Vagina (tissue), 2 donors: ENCODE results near the gene AMHR2. TPM values are rescaled to one million over a fixed set of nuclear protein-coding genes. Genes with fewer than 3 reads are reported as not detected.

Experiments used
- DNase-seq, 2 donors: peaks; one replicate each; pipeline ENCODE4 v3.0.0-alpha.2; 2017; ENCODE audit errors: extremely low spot score in 2 of 2
- H3K27ac ChIP-seq: fragments of 200-600 bp; sonication (generic); one replicate; pipeline ENCODE4 v1.5.1; 2019
- H3K27me3 ChIP-seq: fragments of 200-600 bp; sonication (generic); one replicate; pipeline ENCODE4 v1.5.1; 2019
- H3K36me3 ChIP-seq, 2 donors: fragments of 200-600 bp; sonication (generic); one replicate each; pipeline ENCODE4 v1.5.1; 2017 to 2019
- H3K4me1 ChIP-seq: fragments of 200-600 bp; sonication (generic); one replicate; pipeline ENCODE4 v1.5.1; 2019
- H3K4me3 ChIP-seq, 2 donors: fragments of 200-600 bp; sonication (generic); 1 replicate in 1 of 2; 2 replicates in 1 of 2; pipeline ENCODE4 v1.5.1; 2016 to 2019
- H3K9me3 ChIP-seq: fragments of 200-600 bp; sonication (generic); one replicate; pipeline ENCODE4 v1.5.1; 2019
- POLR2A ChIP-seq, 2 donors: fragments of 450-650 bp; IDR thresholded peaks; one replicate each; pipeline ENCODE4 v1.6.1; 2017; ENCODE audit warnings: antibody characterized with exemption in 2 of 2, mild to moderate bottlenecking in 2 of 2, moderate library complexity in 2 of 2
- POLR2AphosphoS5 ChIP-seq, 2 donors: sonication (generic); formaldehyde crosslinking; IDR thresholded peaks; one replicate each; pipeline ENCODE4 v1.9.0; 2017; ENCODE audit warnings: antibody characterized with exemption in 2 of 2, mild to moderate bottlenecking in 2 of 2, low read depth in 1 of 2; ENCODE audit not compliant: insufficient read depth in 1 of 2
- intact Hi-C: fragments of 100-400 bp; cut with DNase I; formaldehyde crosslinking; loops from one replicate; pipeline ENCODE4 v1.15.1; 2023
- total RNA-seq: library from RNA; depleted of rRNA; stranded (reverse); fragments of >200 nt; gene quantifications from one replicate; pipeline ENCODE4 v1.2.3, GENCODE V29; 2016
- TF ChIP-seq, protein P1 (sequence below), 3 experiments: fragments of 450-650 bp in 2 of 3; fragments of 200-600 bp in 1 of 3; sonication (generic) in 1 of 3; IDR thresholded peaks; one replicate each; pipeline ENCODE4 v1.5.1; 2017 to 2019; ENCODE audit warnings: antibody characterized with exemption in 3 of 3, mild to moderate bottlenecking in 2 of 3, moderate library complexity in 2 of 3

Gene AMHR2
- total RNA-seq, 1 donor from 2014 or later = 1.2 TPM

DNA sequence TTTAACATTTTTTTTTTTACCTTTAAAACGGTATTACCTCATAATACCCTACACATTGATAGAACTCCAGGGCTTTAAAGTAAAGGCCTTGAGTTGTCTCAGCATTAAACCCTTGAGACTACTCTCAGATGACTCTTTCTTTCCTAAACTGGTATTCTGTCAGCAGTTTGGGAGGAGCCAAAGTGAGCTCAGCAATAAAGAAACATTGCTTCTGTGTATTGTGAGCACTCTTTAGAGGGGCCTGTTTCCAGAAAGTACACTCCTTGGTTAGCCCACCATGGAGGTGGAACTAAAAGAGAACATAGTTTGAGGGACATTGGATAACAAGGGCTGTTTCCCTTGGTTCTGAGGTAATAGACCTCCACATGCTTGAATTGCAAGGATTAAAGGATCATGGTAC lies 55.2 kb downstream of the AMHR2 start:
- Histone ChIP-seq H3K4me1 (peaks cover 58% of the 10 kb centered on the region), H3K4me3 (no peak overlapping the region), H3K9me3 (no peaks in the 10 kb centered on the region), H3K27me3 (no peaks in the 10 kb centered on the region), H3K36me3 (peaks cover 0 to 96% of the 10 kb centered on the region in 2 donors), H3K27ac (no peak overlapping the region)
- intact Hi-C loops = no loop called here
- TF ChIP-seq POLR2AphosphoS5 (IDR thresholded peaks at IDR 0.05; ENCODE audit: insufficient read depth in 1 of 2, low read depth in 1 of 2) (no peak), POLR2A (IDR thresholded peaks at IDR 0.05) (no peak)
- TF ChIP-seq, protein P1, sequence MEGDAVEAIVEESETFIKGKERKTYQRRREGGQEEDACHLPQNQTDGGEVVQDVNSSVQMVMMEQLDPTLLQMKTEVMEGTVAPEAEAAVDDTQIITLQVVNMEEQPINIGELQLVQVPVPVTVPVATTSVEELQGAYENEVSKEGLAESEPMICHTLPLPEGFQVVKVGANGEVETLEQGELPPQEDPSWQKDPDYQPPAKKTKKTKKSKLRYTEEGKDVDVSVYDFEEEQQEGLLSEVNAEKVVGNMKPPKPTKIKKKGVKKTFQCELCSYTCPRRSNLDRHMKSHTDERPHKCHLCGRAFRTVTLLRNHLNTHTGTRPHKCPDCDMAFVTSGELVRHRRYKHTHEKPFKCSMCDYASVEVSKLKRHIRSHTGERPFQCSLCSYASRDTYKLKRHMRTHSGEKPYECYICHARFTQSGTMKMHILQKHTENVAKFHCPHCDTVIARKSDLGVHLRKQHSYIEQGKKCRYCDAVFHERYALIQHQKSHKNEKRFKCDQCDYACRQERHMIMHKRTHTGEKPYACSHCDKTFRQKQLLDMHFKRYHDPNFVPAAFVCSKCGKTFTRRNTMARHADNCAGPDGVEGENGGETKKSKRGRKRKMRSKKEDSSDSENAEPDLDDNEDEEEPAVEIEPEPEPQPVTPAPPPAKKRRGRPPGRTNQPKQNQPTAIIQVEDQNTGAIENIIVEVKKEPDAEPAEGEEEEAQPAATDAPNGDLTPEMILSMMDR (IDR thresholded peaks at IDR 0.05) = no peak
- no peak for DNase-seq

DNA sequence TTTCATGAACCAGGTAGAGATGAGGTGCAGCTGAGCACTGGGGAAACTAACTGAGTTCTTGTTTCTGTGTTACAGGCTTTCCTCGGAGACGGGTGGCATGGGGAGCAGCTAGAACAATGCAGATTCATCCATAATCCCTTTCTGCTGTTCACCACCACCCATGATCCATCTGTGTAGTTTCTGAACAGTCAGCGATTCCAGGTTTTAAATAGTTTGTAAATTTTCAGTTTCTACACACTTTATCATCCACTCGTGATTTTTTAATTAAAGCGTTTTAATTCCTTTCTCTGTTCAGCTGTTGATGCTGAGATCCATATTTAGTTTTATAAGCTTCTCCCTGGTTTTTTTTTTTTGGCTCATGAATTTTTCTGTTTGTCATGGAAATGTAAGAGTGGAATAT lies 55.7 kb downstream of the AMHR2 start:
- DNase-seq = no peak
- Histone ChIP-seq H3K27ac (no peak overlapping the region), H3K36me3 (peaks cover 0 to 91% of the 10 kb centered on the region in 2 donors), H3K4me3 (no peak overlapping the region), H3K4me1 (peaks cover 58% of the 10 kb centered on the region), H3K9me3 (no peaks in the 10 kb centered on the region), H3K27me3 (no peaks in the 10 kb centered on the region)
- TF ChIP-seq, protein P1 (IDR thresholded peaks at IDR 0.05) = no peak
- no peak for TF ChIP-seq POLR2AphosphoS5 (IDR thresholded peaks at IDR 0.05; ENCODE audit: insufficient read depth in 1 of 2, low read depth in 1 of 2)
- TF ChIP-seq POLR2A (IDR thresholded peaks at IDR 0.05) = no peak
- intact Hi-C loops = no loop called here

DNA sequence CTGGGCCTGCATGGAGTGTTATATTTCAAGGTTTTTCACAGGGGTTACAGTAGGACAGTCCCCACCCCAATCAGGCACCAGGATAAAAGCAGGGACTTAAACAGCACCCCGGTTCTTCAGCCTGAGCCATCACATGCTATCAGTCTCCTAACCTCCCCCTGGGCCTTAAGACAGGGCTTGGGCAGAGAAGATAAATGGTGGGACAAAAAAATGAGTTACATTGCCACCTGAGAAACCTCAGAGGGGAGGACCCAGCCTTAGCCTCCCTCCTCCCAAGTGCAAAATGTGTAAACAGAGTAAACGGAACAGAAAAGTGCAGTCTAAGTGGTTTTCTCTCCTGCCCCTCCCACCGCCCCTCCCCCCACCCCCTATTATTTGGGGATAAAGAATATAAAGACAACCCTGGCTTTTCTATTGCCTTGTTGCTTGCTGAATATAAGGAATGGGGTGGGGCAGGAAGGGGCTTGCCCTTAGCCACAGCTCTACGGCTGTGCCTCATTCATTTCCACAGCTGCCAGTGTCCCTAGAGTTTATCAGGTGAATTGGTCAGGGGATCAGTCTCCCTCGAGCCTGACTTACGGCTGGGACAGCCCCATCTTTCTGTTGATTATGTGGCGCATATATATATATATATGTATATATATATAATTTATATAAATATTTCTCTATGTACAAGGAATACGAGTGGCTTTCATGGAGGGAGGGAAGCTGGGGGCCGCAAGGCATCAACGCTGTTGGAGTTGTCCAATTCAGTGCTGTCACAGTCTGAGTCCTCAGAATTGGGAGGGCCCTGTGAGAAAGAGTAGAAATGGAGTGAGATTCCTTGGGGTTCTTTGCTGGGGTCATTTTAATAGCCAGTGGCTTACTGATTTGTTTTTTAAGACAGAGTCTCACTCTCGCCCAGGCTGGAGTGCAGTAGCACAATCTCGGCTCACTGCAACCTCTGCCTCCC lies 57.1 kb downstream of the AMHR2 start:
- Histone ChIP-seq H3K27ac (no peak overlapping the region), H3K27me3 (no peaks in the 10 kb centered on the region), H3K4me3 (no peak overlapping the region), H3K9me3 (no peaks in the 10 kb centered on the region), H3K36me3 (peaks cover 0 to 91% of the 10 kb centered on the region in 2 donors), H3K4me1 (peaks cover 49% of the 10 kb centered on the region)
- intact Hi-C loops = no loop called here
- DNase-seq = no peak
- no peak for TF ChIP-seq POLR2A (IDR thresholded peaks at IDR 0.05)

Other genes starting within 250 kb of the AMHR2 start
- 12.8 TPM for gene ZNF740, start 243.1 kb upstream of the AMHR2 start, total RNA-seq
- gene CSAD, start 242.9 kb upstream of the AMHR2 start, total RNA-seq = 44.9 TPM
- gene ITGB7, start 216.6 kb upstream of the AMHR2 start, total RNA-seq = 3.7 TPM
- 79.1 TPM for gene RARG, start 191.6 kb upstream of the AMHR2 start, total RNA-seq
- 17.7 TPM for gene ESPL1, start 155.6 kb upstream of the AMHR2 start, total RNA-seq
- gene PFDN5, start 128.3 kb upstream of the AMHR2 start, total RNA-seq = 673 TPM
- gene MYG1, start 124.2 kb upstream of the AMHR2 start, total RNA-seq = 41.5 TPM
- 30.9 TPM for gene AAAS, start 102.2 kb upstream of the AMHR2 start, total RNA-seq
- gene SP7, start 87.5 kb upstream of the AMHR2 start, total RNA-seq = not detected
- 76.1 TPM for gene SP1, start 43.7 kb upstream of the AMHR2 start, total RNA-seq
- gene PRR13, start 17.9 kb downstream of the AMHR2 start, total RNA-seq = 54.0 TPM
- 488 TPM for gene PCBP2, start 28.2 kb downstream of the AMHR2 start, total RNA-seq
- gene MAP3K12, start 75.6 kb downstream of the AMHR2 start, total RNA-seq = 21.9 TPM
- 17.7 TPM for gene TARBP2, start 77.4 kb downstream of the AMHR2 start, total RNA-seq
- not detected for gene NPFF, start 83.6 kb downstream of the AMHR2 start, total RNA-seq
- gene ATF7, start 202.5 kb downstream of the AMHR2 start, total RNA-seq = 34.9 TPM